GM12872 (cell line): ENCODE data around the gene ST3GAL6.

Experiments
- CTCF ChIP-seq: IDR thresholded peaks from 3 replicates; pipeline ENCODE4 v1.5.1; 2011; ENCODE audit warnings: low read depth, mild to moderate bottlenecking, low read length, moderate library complexity; ENCODE audit not compliant: insufficient read depth

ST3GAL6 gene

GRCh38 chr3:98776140-98776493, 13.0 kb downstream of the ST3GAL6 start:
- TF ChIP-seq CTCF: no peak

GRCh38 chr3:98777286-98777685, 14.1 kb downstream of the ST3GAL6 start:
- no peak for TF ChIP-seq CTCF

GRCh38 chr3:98777801-98778220, 14.7 kb downstream of the ST3GAL6 start:
- TF ChIP-seq CTCF: no peak

- TF ChIP-seq CTCF: no peak
Observed at GRCh38 chr3:98778383-98778782, 15.2 kb downstream of the ST3GAL6 start.

GRCh38 chr3:98778852-98779413, 15.8 kb downstream of the ST3GAL6 start:
- TF ChIP-seq CTCF: no peak

GRCh38 chr3:98779541-98780335, 16.6 kb downstream of the ST3GAL6 start:
- no peak for TF ChIP-seq CTCF

GRCh38 chr3:98780343-98780742, 17.2 kb downstream of the ST3GAL6 start:
- no peak for TF ChIP-seq CTCF
